Superior temporal gyrus (tissue), 1 donor: ENCODE data around the gene ATP11A.

Experiments
- DNase-seq: peaks from one replicate; pipeline ENCODE4 v3.0.0-alpha.2; 2016; ENCODE audit errors: extremely low spot score

ATP11A gene

DNA sequence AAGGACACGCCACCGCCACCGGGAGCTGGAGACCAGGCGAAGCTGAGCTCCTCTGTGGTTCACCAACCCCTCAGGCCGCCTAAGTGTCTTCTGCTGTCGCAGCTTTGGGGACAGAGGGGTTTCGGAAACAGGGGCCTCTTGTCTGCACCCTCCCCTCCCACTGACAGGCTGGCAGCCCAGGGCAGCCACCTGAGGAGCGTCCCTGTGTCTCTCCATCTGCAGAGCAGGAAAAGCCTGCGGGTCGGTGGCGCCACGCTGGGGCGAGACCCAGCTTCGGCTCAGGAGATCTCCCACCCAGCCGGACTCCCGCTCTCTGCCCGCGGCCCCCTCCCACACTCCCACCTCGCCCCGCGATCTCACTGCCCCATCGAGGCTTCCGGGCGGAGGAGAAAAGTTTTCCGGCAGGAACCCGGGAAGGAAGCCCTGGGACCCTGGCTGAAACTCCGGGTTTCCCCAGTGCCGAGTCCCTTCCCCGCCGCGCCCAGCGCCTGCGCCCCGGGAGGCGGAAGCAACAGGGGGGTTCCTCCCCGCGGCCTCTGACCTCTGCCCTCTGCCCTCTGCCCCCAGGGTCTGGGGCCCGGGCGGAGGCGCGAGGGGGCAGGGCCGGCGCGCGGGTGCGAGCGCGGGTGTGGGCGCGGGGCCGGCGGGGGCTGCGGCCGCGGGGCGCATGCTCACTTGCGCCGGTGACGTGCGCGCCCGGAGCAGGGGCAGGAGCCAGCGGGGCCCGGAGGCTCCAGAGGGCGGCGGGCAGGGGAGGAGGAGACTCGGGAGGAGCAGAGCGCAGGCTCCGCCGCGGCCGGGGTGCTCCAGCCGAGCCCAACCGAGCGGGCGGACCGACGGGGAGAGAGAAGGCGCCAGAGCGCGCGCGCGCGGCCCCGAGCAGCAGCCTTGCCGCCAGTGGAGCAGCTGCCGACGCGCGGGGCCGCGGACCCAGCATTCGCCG is at the start of gene ATP11A:
ATP11A (plus strand) TSS at position 736 of the 943 bp plus-strand sequence. CDS start 379 bp downstream, outside the sequence.
- DNase-seq: peak; percentile 86

DNA sequence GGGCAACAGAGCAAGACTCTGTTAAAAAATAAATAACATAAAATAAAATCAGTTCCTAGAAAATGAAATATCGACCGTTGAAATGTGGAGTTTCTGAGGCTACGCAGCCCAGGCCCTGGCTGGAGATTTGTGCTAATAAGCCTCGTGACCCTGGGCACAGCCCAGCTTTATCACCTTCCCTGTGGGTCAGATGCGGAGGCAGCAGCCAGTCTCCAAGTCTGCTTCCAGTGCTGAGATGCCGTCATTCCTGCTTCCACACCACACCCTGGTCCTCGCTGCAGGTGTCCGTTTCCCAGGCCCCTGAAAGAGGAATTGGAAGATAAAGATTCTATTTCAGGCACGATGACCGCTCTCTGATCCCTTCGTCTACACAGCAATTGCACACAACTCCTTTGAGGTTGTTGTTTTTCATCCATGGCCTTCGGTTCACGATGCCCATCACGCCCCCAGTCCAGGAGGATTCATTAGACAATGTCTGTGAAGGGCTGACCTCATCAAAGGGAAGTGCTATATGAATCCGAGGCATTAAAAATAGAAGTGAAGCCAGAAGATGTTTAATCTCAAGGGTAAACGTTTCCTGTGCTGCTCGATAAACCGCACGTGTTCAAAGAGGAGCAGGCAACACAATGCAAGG is 48.3 kb upstream of the ATP11A start:
- no peak for DNase-seq

DNA sequence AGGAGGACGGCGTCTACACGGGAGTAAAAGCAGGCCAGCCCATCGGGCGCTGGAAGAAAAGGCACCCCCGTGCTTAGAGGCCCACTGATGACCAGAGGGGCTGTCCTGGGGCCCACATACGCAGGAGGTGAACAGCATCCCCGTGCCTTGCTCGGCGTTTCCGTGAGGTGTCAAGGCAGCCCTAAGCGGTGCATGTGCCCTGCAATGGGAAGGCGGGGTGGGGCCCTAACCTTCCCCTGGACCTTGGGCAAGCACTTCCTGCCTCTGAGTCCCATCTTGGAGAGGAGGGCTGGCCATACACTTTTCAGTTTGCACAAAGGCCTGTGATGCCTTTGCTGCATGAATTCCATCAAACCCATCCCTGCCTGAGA is 47.8 kb upstream of the ATP11A start:
- no peak for DNase-seq

DNA sequence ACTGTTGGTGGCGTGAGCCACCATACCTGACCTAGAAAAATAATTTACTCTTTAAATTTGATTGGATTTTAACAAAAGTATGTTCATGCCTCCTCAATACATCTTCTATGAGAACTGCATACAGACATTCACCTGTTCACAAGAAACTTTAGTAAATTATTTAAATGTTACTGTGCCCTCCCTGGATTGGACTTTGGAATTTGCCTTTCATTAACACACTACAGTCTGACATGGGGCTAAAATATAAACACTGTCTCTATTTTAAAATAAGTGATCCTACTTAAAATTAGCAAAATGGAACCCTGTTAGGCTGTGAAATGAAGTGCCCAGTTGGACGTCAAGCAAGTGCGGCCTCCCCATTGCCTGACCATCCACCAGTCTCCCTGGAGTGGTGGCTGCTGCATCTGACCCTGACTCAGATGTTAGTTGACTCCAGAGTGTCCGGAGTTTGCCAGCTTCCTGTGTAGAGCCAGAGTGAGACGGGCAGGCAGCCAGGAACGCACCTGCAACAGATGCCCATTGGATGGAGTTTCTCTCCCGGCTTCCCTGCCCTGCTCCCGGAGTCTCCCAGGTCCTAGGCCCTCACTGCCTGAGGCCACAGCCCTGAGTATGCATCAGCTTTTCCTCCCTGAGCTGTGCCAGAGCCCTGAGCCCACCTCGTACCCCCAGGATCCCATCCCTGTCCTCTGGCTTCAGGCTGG is 45.9 kb upstream of the ATP11A start:
- DNase-seq: no peak

DNA sequence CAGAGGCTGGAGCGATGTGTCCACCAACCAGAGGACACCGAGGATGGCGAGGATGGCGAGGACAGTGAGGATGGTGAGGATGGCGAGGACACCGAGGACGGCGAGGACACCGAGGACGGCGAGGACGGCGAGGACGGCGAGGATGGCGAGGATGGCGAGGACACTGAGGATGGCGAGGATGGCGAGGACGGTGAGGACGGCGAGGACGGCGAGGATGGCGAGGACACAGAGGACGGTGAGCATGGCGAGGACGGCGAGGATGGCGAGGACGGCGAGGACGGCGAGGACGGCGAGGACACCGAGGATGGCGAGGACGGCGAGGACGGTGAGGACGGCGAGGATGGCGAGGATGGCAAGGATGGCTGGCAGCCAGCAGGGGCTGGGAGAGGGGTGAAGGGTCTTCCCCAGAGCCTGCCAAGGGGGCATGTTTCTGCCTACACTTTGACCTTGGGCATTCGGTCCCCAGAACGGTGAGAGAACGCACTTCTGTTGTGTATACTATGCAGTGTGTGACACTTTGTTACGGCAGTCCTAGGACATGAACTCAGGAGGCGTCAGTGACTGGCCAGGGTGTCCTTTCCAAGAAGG is 44.4 kb upstream of the ATP11A start:
- DNase-seq: no peak

DNA sequence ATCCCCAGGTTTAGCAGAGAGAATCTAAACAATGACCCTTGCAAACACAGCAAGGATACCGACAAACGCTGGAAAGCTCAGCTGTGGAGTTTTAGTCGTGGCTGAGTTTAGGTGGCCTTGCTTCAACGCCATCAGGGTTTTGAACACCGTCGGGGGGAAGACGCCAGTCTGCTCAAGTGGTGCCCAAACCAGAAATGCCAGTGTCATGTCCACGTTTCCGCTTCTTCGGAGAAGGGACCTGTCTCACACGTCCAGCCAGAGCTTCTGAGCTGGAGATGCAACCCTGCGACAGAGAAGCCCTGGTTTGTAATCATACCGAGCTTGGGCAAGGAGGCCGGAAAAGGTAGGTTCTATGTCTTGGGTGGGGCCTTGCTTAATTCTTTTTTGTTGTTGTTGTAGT is 42.6 kb upstream of the ATP11A start:
- no peak for DNase-seq

DNA sequence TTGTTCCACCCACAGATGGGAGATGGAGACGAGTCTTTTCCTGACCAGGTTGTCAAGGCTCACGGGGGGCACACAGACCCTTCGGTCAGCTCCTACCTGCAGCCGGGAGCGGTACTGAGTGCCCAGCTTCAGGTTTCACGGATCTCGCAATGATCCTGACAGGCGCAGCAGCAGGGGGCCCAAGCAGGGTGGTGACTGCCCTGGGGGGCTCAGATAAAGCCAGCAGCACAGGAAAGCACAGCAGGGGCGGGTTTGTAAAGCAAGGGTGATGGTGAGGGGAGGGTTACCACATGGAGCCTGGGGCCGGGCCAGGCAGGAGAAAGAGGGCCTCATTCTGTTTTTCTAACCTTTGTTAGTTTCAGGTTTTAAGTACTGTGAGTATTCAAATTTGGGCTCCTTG is 41.7 kb upstream of the ATP11A start:
- DNase-seq: no peak

DNA sequence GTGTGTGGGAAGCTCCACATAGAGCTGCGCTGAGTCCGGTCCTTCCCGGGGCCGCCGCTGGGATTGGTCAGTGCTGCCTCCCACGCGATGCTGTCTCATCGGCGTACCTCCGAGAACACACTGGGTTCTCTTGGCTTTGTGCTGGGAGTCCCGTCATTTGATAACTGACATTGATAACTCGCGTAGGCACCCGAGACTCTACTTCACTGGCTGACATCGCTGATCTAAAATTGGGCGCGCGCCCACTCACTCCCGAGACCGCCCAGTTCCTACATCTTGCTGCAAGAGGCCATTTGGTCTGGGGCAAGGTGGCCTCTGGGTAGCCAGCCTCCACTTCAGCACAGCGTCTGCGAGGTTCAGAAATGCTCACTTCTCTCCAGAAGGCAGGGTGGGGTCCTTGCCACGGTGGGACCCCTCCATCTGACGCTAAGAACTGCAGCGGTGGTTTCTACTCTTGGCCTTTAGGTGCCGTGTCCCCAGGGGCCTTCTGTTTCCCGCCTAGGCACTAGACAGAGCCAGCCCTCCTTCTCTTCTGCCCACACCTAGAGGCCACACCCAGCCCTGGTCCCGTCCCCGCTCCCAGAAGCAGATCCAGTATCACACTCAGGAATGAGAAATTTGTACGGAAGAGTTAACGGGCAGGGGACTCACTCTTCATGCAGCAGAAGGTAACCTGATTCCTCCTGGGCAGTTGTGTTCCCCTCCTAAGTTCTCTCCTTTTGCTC is 40.7 kb upstream of the ATP11A start:
- no peak for DNase-seq

DNA sequence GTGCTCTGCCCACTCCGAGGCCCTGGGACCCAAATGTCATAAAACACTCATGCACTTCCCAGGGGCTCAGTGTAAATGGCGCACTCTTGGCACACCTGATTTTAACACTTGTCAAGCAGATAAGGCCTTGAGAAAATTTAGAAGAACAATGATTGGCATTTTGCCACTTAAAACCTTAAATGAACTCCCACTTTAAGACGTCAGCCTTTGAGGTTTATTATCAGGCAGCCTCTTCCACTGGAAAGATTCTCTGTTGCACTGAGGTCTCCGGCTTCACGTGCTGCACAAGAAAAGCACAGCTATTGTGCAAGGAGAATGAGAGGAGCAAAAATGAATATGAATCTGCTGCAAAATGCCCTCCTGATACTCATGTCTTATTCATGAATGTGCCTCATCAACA is 38.5 kb upstream of the ATP11A start:
- no peak for DNase-seq

DNA sequence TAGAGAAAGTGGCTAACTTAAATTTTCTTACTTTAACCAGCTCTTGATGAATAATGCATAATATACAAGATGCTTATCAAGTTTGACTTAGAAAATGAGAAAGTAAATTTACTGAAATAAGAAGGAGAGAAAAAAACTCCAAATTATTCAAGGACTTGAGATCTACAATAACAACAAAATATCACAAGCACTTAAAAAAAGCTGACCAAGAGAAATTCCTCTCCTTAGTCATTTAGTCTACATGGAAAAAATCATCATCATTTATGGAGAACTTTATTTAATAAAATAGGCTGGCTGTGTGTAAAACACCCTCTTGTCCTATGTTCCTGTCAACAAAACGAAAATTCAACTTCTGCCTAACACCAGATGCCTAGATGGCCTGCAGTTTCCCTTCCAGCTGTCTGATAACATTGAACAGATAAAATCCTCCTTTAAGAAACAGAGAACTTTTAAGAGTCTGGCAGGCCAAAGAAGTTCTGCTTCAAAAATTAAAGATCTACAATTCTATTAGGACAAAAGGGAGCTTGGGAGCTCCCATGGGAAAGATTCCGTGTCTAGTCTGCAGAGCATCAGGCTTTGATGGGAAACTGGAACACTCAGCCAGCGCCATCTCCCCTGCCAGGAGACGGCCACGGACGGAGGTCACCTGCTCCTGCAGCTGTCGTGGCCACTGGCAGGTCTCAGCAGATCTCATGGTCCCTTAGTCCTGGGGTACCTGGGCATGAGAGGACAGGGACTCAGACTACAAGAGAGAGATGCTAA is 37.9 kb upstream of the ATP11A start:
- DNase-seq: no peak

DNA sequence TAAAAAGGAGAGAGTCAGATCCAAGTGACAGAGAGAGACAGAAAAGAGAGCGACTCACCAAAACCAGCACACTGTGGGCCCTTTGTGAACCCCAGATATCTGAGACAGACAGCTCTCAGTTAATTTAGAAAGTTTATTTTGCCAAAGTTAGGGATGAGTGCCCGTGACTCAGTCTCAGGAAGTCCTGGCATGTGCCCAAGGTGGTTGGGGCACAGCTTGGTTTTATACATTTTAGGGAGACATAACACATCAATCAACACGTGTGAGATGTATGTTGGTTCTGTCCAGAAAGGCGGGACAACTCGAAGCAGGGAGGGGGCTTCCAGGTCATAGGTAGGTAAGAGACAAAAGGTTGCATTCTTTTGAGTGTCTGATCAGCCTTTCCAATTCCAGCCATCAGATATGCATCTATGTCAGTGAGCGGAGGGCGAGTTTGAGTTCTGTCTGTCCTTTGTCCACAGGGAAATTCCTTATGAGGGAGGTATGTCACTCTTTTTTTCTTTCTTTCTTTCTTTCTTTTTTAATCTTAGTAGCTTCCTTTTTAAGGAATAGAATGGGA is 37.2 kb upstream of the ATP11A start:
- no peak for DNase-seq

DNA sequence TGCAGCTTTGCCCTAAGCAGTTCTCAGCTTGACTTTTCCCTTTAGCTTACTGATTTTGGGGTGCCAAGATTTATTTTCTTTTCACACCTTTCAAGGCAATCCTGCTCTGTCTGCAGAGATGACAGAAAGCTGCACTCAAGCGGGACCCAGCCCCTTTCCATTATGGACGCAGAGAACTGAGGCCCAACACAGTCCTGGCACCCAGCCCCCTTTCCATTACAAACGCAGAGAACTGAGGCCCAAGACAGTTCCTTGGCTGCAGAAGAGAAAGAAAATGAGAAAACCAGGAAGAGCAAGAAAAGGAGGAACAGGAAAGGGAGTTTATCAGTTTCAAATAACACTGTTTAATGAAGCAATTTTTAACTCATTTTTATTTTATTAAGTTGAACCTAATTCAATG is 36.8 kb upstream of the ATP11A start:
- no peak for DNase-seq

DNA sequence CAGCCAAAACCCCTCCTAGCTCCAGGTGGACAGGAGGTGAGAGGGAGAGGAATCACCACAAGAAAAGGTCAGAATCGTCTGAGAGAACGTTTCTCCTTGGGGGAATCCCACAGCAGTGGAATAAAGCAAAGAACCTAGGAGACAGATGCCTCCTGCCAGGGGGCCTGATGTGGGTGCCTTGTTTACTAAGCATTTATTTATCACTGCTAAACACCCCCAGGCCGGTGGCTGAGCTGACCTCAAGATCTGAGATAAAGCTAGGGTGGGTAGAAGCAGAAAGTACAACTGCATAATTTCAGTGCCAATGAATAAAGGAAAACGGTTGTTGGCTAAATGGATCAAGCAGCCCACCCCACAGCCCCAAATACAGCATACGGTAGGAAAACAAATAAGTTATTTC is 33.9 kb upstream of the ATP11A start:
- DNase-seq: no peak

DNA sequence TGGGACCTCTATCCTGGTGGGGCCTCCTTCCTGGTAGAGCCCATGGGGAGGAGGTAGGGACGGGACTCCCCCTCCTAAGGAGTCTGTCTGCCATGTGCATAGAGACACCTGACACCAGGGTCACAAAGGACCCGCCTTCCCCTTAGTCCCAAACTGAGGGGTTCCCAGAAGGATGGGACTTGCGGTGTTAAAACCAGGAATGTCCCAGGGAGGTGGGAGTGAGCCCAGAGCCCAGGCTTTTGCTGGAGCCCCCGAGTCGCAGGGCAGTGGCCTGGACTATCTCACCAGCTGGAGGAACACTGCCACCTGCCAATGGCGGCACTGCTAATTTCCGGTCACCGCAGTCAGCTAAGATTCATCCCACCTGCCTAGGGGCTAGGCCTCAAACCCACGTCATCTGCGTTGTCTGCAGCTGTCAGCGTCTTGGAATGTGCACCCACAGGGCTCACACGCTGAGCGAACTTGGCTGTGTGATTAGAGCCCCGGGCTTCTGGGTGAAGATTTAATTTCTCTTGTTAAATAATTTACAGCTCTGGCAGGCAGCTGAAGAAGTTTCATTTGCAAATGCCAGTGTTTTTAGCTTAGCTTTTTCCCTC is 31.9 kb upstream of the ATP11A start:
- no peak for DNase-seq

DNA sequence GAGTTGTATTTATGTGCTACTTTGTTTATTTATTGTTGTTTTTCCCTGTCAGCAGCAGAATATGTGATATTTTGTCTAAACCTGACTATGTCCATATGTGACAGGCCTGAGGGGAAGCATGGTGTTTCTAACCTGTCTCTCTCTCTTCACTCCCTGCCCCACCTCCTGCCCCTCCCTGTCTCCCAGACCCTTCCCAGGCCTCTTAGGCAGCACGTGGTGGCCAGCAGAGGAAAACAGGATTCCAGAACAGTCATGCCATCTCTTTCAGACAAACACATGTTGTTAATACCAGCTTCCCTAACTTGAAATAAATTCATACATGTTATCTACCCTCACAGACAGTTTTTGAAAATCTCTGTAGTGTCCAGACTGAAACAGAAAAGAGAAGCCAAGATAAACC is 31.0 kb upstream of the ATP11A start:
- DNase-seq: no peak

DNA sequence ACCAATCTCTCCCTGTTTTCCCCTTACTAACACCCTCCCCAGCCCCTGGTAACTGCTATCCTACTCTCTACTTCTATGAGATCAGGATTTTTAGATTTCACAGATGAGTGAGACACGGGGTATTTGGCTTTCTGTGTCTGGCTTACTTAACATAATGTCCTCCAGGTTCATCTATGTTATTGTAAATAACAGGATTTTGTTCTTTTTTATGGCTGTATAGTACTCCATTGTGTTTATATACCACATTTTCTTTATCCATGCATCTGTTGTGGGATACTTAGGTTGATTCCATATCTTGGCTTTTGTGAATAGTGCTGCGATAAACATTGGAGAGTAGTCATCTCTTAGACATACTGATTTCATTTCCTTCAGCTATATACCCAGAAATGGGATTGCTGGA is 28.5 kb upstream of the ATP11A start:
- no peak for DNase-seq

DNA sequence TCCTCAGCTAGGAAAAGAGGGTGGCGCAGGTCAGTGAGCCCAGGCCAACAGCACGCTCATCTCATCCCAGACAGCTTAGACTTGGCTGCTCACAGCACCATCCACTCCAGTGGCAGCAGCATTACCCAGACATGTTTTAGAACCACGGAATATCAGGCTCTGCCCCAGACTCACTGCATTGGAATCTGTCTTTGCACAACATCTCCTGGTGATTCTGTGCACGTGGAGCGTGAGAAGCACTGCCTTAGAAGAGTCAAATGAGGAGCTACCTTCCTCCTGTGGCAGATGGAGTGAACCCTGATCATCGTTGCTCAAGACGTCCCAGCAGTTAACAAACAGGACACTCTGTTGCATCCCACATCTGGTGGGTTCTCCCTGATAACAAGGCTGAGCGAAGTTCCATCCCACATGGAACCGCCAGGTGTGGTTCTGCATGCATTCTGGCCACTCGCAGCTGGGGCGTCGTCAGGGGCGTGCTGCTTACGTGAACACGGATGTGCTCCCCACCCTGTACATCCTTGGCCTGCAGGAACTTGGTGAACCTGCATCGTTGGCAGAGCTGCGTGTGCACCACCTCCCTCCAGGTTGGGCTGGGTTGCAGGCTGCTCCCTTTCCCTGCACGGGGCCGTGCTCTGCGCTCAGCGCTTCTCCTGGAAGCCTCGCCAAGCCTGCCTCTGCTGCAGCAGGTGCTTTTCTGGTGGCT is 25.2 kb upstream of the ATP11A start:
- DNase-seq: no peak

DNA sequence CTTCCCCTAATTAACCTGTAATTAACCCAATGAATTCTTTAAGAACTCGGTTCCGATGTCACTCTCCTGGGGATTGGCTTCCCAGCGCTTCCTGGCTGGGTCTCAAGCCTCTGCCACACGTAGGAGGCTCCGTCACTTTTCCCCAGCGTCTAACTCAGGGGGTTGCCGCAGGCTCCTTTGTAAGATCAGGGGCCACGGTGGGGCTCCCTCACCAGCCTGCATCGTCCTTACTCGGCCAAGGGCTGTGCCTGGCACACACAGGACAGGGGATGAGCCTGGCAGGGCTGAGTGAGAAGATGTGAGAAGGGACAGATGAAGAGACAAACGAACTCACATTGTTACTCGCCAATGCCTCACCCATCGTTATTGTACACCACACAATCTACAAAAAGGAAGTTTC is 20.9 kb upstream of the ATP11A start:
- no peak for DNase-seq

DNA sequence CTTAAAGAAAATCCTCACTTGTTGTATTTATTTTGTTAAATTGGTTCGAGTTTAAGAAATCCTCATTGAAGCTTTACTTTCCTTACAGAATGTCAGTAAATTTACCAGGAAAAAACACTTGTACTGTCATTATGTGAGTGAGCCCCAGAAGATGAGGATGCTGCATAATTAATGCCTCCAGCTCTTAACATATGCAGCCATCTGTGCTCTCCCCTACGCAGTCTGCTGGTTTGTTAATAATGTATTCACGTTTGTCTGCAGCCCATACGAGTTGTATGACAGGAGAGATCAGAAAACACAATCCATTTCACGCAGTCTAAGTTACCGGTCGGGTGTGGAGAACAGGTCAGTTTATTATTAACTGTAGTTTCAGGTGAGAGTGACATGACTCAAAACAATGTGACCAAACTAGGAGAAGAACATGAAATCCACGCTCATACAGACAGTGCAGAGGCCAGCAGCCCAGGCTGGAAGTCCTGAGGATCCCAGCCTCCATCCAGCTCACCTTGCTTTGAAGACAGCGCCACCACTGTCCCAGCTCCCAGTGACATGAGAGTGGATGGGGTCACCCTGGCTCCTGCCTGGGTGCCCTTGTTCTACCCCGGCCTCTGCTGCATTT is 19.8 kb upstream of the ATP11A start:
- no peak for DNase-seq
